Fibroblast of pulmonary artery (primary cell): ENCODE data around the gene REN.

Source experiments
- DNase-seq: peaks from one replicate; pipeline ENCODE4 v3.0.0-alpha.2; 2010; ENCODE audit warnings: low read depth
- H3K4me3 ChIP-seq: replicated peaks from 2 replicates; pipeline ENCODE4 v1.5.1; 2011; ENCODE audit warnings: low read depth, mild to moderate bottlenecking, control low read depth, low read length, moderate library complexity
- CTCF ChIP-seq: IDR thresholded peaks from 2 replicates; pipeline ENCODE4 v1.5.1; 2011; ENCODE audit warnings: mild to moderate bottlenecking, control low read depth, low read length, inconsistent platforms; ENCODE audit errors: missing control alignments

Gene REN

GRCh38 chr1:204128964-204129896, 36.9 kb downstream of the REN start:
- DNase-seq = peak; percentile 74
- no peak overlapping the region for H3K4me3 ChIP-seq
- TF ChIP-seq CTCF = peak; percentile 72

GRCh38 chr1:204128464-204128963, 37.6 kb downstream of the REN start:
- no peak overlapping the region for H3K4me3 ChIP-seq
- TF ChIP-seq CTCF = no peak
- DNase-seq = no peak

- H3K4me3 ChIP-seq = no peak overlapping the region
- peak; percentile 98 for TF ChIP-seq CTCF
- DNase-seq = peak; percentile 90
These were observed 38.4 kb downstream of the REN start for GRCh38 chr1:204127597-204128242.

- no peak for DNase-seq
- TF ChIP-seq CTCF = no peak
- no peak overlapping the region for H3K4me3 ChIP-seq
These were observed 39.2 kb downstream of the REN start for GRCh38 chr1:204126956-204127355.

- no peak overlapping the region for H3K4me3 ChIP-seq
These were observed 39.8 kb downstream of the REN start for GRCh38 chr1:204126386-204126785.

GRCh38 chr1:204125759-204126351, 40.3 kb downstream of the REN start:
- no peak overlapping the region for H3K4me3 ChIP-seq
- DNase-seq = no peak
- TF ChIP-seq CTCF = no peak

More at GRCh38 chr1:204126386-204126785, 39.8 kb downstream of the REN start:
- no peak for TF ChIP-seq CTCF
- DNase-seq = no peak
